AG09319 (cell line): ENCODE data around the gene OXTR.
A peak's percentile ranks its signal among the peaks of the same experiment; 100 is the strongest.

ENCODE experiments used
- DNase-seq: peaks from one replicate; pipeline ENCODE4 v3.0.0-alpha.2; 2010; ENCODE audit warnings: low read depth; ENCODE audit errors: extremely low read depth
- TF ChIP-seq, protein P1 (sequence below): IDR thresholded peaks from 2 replicates; pipeline ENCODE4 v1.5.1; 2011; ENCODE audit warnings: low read depth, mild to moderate bottlenecking, inconsistent platforms, low read length, moderate library complexity

The OXTR gene

DNA sequence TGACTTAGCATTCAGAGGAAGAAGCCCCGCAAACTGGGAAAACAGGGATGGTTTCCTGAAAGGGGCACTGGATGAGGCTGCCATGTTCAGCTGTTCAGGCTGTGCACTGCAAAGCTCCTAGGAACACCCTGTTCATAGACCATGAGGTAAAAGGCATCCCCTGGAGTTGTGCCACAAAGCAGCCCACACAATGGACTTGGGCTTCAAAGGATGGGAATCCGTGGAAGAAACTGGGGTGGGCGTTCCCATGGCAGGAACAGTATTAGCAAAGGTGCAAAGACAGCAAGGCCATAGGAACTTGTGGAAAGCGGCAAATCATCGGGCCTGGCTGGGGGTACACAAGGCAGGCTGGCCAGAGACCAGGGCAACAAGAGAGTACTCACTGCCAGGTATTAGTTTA, 8.9 kb downstream of the OXTR start:
- no peak for DNase-seq
- TF ChIP-seq, protein P1, sequence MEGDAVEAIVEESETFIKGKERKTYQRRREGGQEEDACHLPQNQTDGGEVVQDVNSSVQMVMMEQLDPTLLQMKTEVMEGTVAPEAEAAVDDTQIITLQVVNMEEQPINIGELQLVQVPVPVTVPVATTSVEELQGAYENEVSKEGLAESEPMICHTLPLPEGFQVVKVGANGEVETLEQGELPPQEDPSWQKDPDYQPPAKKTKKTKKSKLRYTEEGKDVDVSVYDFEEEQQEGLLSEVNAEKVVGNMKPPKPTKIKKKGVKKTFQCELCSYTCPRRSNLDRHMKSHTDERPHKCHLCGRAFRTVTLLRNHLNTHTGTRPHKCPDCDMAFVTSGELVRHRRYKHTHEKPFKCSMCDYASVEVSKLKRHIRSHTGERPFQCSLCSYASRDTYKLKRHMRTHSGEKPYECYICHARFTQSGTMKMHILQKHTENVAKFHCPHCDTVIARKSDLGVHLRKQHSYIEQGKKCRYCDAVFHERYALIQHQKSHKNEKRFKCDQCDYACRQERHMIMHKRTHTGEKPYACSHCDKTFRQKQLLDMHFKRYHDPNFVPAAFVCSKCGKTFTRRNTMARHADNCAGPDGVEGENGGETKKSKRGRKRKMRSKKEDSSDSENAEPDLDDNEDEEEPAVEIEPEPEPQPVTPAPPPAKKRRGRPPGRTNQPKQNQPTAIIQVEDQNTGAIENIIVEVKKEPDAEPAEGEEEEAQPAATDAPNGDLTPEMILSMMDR, result no peak

DNA sequence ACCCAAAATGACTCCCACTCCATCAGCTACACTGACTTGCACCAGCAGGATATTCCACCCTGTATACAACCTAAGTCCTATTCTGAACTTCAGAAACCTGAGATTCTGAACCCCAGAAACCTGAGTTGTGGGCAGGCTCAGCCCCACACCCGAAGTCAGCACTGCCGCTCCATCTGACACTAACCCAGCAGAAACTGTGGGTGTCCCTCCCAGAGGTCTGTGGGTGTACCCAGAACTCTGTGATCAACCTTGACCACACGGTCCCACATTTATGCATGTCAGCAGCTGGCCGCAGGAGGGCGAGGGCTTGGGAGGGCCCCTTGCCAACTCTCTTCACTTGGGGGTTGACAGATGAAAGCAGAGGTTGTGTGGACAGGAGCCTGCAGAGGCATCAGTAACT, 9.3 kb downstream of the OXTR start:
- TF ChIP-seq, protein P1, result no peak
- DNase-seq, result no peak

DNA sequence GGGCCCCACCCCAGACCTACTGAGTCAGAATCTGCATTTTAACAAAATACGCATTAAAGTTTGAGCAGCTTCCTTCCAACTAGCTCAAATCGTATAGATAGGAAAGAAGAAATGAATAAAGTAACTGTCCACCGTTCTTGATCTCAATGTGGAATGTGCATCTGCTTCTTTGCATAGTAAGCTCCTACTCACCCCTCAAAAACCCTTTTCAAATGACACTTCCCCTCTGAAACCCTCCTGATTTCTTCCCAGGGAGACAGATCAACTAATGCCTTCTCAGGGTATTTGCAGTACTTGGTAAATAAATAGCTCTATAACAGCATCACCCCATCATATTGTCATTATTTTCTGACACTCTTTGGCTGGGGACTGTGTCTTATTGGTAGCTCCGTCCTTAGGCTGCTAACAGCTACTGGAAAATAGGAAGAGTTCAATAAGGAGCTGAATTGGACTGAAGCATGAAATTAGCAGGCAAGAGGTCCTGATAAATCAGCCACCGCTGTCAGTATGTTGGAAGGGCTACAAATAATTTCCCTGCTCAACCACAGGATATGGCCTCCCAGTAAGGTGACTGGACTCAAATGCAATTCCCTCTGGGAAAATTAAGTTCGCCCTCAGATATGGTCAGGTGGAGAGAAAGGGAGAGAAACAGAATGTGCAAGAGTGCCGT, 10.2 kb downstream of the OXTR start:
- no peak for DNase-seq
- TF ChIP-seq, protein P1, result no peak

DNA sequence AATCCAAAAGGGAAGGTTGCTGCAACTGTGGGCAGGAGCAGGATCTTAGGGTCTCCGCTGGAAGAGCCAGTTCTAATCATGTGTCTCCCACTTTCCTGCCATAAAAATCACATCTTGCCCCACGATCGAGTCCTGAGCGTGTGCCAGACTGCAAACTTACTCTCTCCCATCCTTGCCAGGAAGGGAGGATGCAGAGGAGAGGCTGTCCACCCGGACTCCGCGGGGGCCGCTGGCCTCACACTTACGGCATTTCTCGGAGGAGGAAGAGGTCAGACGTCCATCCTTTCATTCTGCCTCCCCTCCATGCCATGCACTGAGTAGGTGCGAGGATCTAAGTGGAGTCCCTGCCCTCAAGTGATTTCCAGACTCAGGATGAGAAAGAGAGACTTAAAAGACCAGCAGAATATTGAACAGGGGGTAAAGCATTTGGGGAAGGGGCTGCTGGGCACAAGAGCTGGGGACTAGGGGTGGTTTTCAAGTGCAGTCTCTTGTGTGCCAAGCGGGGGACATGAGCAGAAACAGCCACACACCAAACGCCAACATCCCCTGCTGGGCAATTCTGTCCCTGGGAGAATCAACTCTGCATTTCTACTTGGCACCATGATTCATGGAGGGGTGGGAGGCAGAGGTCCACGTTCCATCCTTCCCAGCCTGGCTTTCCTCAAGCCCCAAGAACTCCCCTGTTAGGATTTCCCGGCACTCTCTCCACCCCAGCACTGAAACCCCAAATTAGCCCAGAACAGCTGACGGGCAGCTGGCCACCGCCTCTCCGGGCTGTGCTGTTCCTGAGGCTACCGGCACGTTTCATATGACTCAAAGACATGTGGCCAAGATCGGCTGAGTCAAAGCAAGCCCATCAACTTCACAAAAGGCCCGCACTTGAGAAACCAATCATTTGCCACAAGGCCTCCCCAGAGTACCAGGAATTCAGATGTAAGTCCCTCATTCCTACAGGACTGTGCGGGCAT, 11.6 kb downstream of the OXTR start:
- DNase-seq, result no peak
- TF ChIP-seq, protein P1, result no peak; the same call in 1 of the 2 replicates

DNA sequence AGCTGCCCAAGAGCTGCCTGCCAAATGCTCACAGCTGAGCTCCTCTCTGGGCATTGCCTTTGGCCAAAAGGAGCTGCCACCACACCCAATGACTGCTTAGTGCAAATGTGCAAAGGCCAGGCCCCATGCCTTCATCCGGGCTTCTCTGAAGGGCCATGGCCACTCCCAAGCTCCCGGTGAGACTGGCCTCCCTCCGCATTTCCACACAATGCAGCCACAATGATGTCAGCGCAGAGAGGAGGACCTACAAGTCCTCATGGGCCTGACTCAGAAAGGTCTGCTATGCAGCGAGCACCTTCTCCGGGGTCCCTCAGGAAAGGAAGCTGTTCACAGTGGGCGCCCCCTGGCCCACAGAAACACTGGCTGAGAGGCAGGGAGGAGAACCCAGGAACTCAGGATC, 12.7 kb downstream of the OXTR start:
- TF ChIP-seq, protein P1, result no peak
- DNase-seq, result no peak

DNA sequence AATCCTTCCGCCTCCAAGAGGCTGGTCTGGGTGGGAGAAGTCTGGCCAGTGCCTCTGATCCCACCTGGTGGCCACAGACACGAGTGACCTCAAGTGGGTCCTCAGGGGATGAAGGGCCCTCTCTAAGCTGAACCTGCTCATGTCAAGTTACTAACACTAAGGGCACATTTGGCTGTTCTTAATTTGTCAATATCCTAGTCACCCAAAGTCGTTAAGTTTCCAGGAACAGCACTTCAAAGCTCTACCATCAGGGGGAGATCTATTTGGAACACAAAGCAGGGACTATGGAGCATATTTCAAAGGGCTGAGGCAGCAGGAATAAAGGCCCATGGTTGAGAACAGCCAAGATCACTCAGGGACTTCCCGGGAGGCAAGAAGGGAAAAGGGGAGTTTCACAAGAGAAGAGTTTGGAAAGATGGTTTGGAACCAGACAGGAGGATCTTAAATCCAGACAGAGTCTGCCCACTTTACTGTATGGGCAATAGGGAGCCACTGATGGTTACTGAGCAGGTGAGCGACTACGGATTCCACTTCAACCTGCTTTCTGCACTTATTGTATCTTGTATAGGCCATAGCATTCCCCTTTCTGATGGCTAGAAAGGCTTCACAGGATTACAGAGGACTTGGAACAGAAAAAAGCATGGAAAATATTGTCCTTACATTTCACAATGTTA, 13.7 kb downstream of the OXTR start:
- no peak for DNase-seq
- TF ChIP-seq, protein P1, result peak; percentile 19
